K562 (cell line): ENCODE measurements around the gene HMG20B. TPM values are rescaled to one million over a fixed set of nuclear protein-coding genes. Genes with fewer than 3 reads are reported as not detected.
A peak's percentile ranks its signal among the peaks of the same experiment; 100 is the strongest.

ENCODE experiments used
- BRD9 ChIP-seq: fragments of 450-650 bp; IDR thresholded peaks from 2 replicates; pipeline ENCODE4 v1.6.1; 2018; ENCODE audit warnings: low read depth; ENCODE audit not compliant: partially characterized antibody
- CCNT2 ChIP-seq: IDR thresholded peaks from 2 replicates; pipeline ENCODE4 v1.6.1; 2011; ENCODE audit warnings: borderline replicate concordance, low read depth, mild to moderate bottlenecking, moderate library complexity, mixed read lengths, low read length; ENCODE audit not compliant: insufficient read length; ENCODE audit errors: extremely low read depth
- CREBBP ChIP-seq: IDR thresholded peaks from one replicate; pipeline ENCODE4 v1.6.1; 2012; ENCODE audit warnings: low read depth, mild to moderate bottlenecking, control low read depth, inconsistent platforms, low read length
- FOXA1 ChIP-seq: fragments of 450-650 bp; IDR thresholded peaks from 2 replicates; pipeline ENCODE4 v1.6.1; 2016; ENCODE audit warnings: mild to moderate bottlenecking, borderline replicate concordance
- HDAC1 ChIP-seq, 2 experiments: fragments of 450-650 bp; IDR thresholded peaks; 2 replicates each; pipeline ENCODE4 v1.6.1; 2016 to 2017; ENCODE audit warnings: inconsistent platforms in 1 of 2, mild to moderate bottlenecking in 1 of 2, moderate library complexity in 1 of 2
- IRF2 ChIP-seq: sonication (generic); formaldehyde crosslinking; IDR thresholded peaks from 2 replicates; pipeline ENCODE4 v1.8.1; 2022; ENCODE audit warnings: mild to moderate bottlenecking, missing genetic modification reagents
- JUN ChIP-seq, 2 experiments: sonication (generic) in 1 of 2; formaldehyde crosslinking in 1 of 2; IDR thresholded peaks; 2 replicates each; pipeline versions ENCODE4 v1.6.1 to v1.8.0; 2012 to 2022; ENCODE audit warnings: borderline replicate concordance in 2 of 2, mild to moderate bottlenecking in 2 of 2, improper control_type of control experiment in 1 of 2, low read depth in 1 of 2, low read length in 1 of 2, missing genetic modification reagents in 1 of 2
- JUNB ChIP-seq: fragments of 450-650 bp; formaldehyde crosslinking; conservative IDR thresholded peaks from 2 replicates; pipeline ENCODE4 v1.4.0; 2020; ENCODE audit warnings: mild to moderate bottlenecking
- KDM4B ChIP-seq, 2 experiments: fragments of 450-650 bp in 1 of 2; sonication (generic) in 1 of 2; IDR thresholded peaks; 2 replicates each; pipeline ENCODE4 v1.6.1; 2016 to 2017; ENCODE audit warnings: borderline replicate concordance in 2 of 2, antibody characterized with exemption in 1 of 2, low read depth in 1 of 2, mild to moderate bottlenecking in 1 of 2
- KLF10 ChIP-seq: fragments of 250-450 bp; sonication (Bioruptor Pico); IDR thresholded peaks from 2 replicates; pipeline ENCODE4 v1.6.1; 2021; ENCODE audit warnings: matching md5 sums
- MYBL2 ChIP-seq, 2 experiments: fragments of 450-650 bp in 1 of 2; sonication (generic) in 1 of 2; formaldehyde crosslinking in 1 of 2; IDR thresholded peaks; 2 replicates each; pipeline versions ENCODE4 v1.6.1 to v1.8.1; 2017 to 2022; ENCODE audit warnings: borderline replicate concordance in 1 of 2, inconsistent platforms in 1 of 2, low read depth in 1 of 2, mild to moderate bottlenecking in 1 of 2, missing genetic modification reagents in 1 of 2, moderate library complexity in 1 of 2
- NFIC ChIP-seq: fragments of 450-650 bp; IDR thresholded peaks from 2 replicates; pipeline ENCODE4 v1.6.1; 2017; ENCODE audit warnings: mild to moderate bottlenecking, inconsistent platforms
- NFXL1 ChIP-seq: fragments of 450-650 bp; formaldehyde crosslinking; IDR thresholded peaks from 2 replicates; pipeline ENCODE4 v1.4.0; 2021; ENCODE audit warnings: mild to moderate bottlenecking
- NR2C1 ChIP-seq, 2 experiments: fragments of 450-650 bp; IDR thresholded peaks; 2 replicates each; pipeline ENCODE4 v1.6.1; 2017; ENCODE audit warnings: mild to moderate bottlenecking in 2 of 2, antibody characterized with exemption in 1 of 2, inconsistent platforms in 1 of 2, missing compliant biosample characterization in 1 of 2, missing genetic modification characterization in 1 of 2
- PHF20 ChIP-seq: fragments of 450-650 bp; IDR thresholded peaks from 2 replicates; pipeline ENCODE4 v1.6.1; 2018; ENCODE audit not compliant: partially characterized antibody
- PRMT5 ChIP-seq: sonication (generic); formaldehyde crosslinking; IDR thresholded peaks from 2 replicates; pipeline ENCODE4 v1.5.0; 2020; ENCODE audit warnings: missing genetic modification reagents
- RHOXF2B ChIP-seq: fragments of 250-450 bp; sonication (Bioruptor Pico); conservative IDR thresholded peaks from 2 replicates; pipeline ENCODE4 v1.5.1; 2021
- SIN3B ChIP-seq: fragments of 450-650 bp; IDR thresholded peaks from 2 replicates; pipeline ENCODE4 v1.6.1; 2017; ENCODE audit warnings: low read depth, mild to moderate bottlenecking, moderate library complexity
- TSC22D4 ChIP-seq: fragments of 450-650 bp; IDR thresholded peaks from 2 replicates; pipeline ENCODE4 v1.6.1; 2016; ENCODE audit warnings: missing genetic modification characterization, missing biosample characterization, control low read depth
- ZC3H8 ChIP-seq: fragments of 450-650 bp; IDR thresholded peaks from 2 replicates; pipeline ENCODE4 v1.6.1; 2017
- ZNF384 ChIP-seq: IDR thresholded peaks from 2 replicates; pipeline ENCODE4 v1.6.1; 2012; ENCODE audit warnings: low read depth, low read length, improper control_type of control experiment
- polyA plus RNA-seq, 8 experiments: library from polyadenylated mRNA; depleted of rRNA in 4 of 8; stranded (reverse) in 5 of 8; unstranded in 3 of 8; fragments of >200 nt; fragmentation: Nextera tagmentation in 2 of 8; fragmentation: Illumina TruSeq in 1 of 8; extraction: Ambion mirVana in 2 of 8; extraction: Trizol in 1 of 8; gene quantifications; 2 replicates each; pipeline versions ENCODE4 v1.2.1 to v1.2.3, GENCODE V29; 2011 to 2014; ENCODE audit warnings: inconsistent platforms in 1 of 8, missing spikeins in 1 of 8
- total RNA-seq, 7 experiments: library from RNA; depleted of rRNA in 6 of 7; stranded (reverse); fragments of >200 nt in 6 of 7; fragmentation: Illumina TruSeq in 2 of 7; extraction: Trizol in 2 of 7; gene quantifications; 2 replicates each; pipeline versions ENCODE4 v1.2.1 to v1.2.3, GENCODE V29; 2011 to 2021; ENCODE audit warnings: low replicate concordance in 1 of 7
- TF ChIP-seq, protein P1 (sequence below): fragments of 450-650 bp; IDR thresholded peaks from 2 replicates; pipeline ENCODE4 v1.6.1; 2018; ENCODE audit not compliant: partially characterized antibody
- TF ChIP-seq, protein P2 (sequence below): sonication (generic); formaldehyde crosslinking; IDR thresholded peaks from 2 replicates; pipeline ENCODE4 v1.9.0; 2022; ENCODE audit warnings: mild to moderate bottlenecking, missing genetic modification reagents
- TF ChIP-seq, protein P3 (sequence below): fragments of 450-650 bp; IDR thresholded peaks from 2 replicates; pipeline ENCODE4 v1.6.1; 2016; ENCODE audit warnings: borderline replicate concordance

Gene HMG20B
- total and polyA plus RNA-seq, 9 of the 15 experiments (the other 6 are each of a cell fraction or from before 2014, with no cell fraction given) = 0.35 to 172 (median 38.6) TPM

DNA sequence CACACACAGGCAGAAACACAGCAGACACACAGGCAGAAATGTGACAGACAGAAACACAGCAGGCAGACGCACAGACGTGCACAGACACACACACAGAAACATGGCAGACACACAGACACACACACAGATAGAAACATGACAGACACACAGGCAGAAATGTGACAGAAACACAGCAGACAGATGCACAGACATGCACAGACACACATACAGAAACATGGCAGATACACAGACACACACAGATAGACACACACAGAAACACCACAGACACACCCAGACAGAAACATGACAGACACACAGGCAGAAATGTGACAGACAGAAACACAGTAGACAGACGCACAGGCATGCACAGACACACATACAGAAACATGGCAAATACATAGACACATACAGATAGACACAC, 32.6 kb downstream of the HMG20B start (continued):
- TF ChIP-seq BRD9 = no peak
- no peak for TF ChIP-seq ZNF384
- TF ChIP-seq ZC3H8 = 0 out of 2 replicates have a peak, but pooled peaks have one; percentile 50
- no peak for TF ChIP-seq KLF10 (CRISPR knock-in tag)
- TF ChIP-seq RHOXF2B (CRISPR knock-in tag) = no peak
- TF ChIP-seq KDM4B (IDR thresholded peaks at IDR 0.05; ENCODE audit: borderline replicate concordance in 2 of 2, low read depth in 1 of 2) = no peak
- TF ChIP-seq JUN (IDR thresholded peaks at IDR 0.05; ENCODE audit: borderline replicate concordance, low read depth, low read length) = no peak
- no peak; the same call in 1 of the 2 replicates for TF ChIP-seq JUN (CRISPR knock-in tag; IDR thresholded peaks at IDR 0.05; ENCODE audit: borderline replicate concordance)
- TF ChIP-seq CCNT2 = no peak
- no peak for TF ChIP-seq JUNB (CRISPR knock-in tag)
- TF ChIP-seq IRF2 (CRISPR knock-in tag) = no peak
- TF ChIP-seq, protein P1, sequence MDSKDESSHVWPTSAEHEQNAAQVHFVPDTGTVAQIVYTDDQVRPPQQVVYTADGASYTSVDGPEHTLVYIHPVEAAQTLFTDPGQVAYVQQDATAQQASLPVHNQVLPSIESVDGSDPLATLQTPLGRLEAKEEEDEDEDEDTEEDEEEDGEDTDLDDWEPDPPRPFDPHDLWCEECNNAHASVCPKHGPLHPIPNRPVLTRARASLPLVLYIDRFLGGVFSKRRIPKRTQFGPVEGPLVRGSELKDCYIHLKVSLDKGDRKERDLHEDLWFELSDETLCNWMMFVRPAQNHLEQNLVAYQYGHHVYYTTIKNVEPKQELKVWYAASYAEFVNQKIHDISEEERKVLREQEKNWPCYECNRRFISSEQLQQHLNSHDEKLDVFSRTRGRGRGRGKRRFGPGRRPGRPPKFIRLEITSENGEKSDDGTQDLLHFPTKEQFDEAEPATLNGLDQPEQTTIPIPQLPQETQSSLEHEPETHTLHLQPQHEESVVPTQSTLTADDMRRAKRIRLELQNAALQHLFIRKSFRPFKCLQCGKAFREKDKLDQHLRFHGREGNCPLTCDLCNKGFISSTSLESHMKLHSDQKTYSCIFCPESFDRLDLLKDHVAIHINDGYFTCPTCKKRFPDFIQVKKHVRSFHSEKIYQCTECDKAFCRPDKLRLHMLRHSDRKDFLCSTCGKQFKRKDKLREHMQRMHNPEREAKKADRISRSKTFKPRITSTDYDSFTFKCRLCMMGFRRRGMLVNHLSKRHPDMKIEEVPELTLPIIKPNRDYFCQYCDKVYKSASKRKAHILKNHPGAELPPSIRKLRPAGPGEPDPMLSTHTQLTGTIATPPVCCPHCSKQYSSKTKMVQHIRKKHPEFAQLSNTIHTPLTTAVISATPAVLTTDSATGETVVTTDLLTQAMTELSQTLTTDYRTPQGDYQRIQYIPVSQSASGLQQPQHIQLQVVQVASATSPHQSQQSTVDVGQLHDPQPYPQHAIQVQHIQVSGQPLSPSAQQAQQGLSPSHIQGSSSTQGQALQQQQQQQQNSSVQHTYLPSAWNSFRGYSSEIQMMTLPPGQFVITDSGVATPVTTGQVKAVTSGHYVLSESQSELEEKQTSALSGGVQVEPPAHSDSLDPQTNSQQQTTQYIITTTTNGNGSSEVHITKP = no peak
- TF ChIP-seq MYBL2 (IDR thresholded peaks at IDR 0.05; ENCODE audit: low read depth) = no peak
- no peak for TF ChIP-seq MYBL2 (CRISPR knock-in tag; IDR thresholded peaks at IDR 0.05; ENCODE audit: borderline replicate concordance)
- no peak for TF ChIP-seq NFIC
- TF ChIP-seq HDAC1 (IDR thresholded peaks at IDR 0.05) = peak in 1 of 2 experiments; percentile 55; a peak in 1 of 4 replicates
- no peak for TF ChIP-seq FOXA1
- TF ChIP-seq PRMT5 = no peak
- no peak for TF ChIP-seq NR2C1 (IDR thresholded peaks at IDR 0.05)
- no peak for TF ChIP-seq NR2C1 (tag; IDR thresholded peaks at IDR 0.05)
- TF ChIP-seq NFXL1 = no peak
- TF ChIP-seq CREBBP = no peak
- TF ChIP-seq SIN3B = no peak
- TF ChIP-seq, protein P2, sequence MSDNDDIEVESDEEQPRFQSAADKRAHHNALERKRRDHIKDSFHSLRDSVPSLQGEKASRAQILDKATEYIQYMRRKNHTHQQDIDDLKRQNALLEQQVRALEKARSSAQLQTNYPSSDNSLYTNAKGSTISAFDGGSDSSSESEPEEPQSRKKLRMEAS (CRISPR knock-in tag) = no peak
- peak; percentile 52 for TF ChIP-seq PHF20
- TF ChIP-seq, protein P3, sequence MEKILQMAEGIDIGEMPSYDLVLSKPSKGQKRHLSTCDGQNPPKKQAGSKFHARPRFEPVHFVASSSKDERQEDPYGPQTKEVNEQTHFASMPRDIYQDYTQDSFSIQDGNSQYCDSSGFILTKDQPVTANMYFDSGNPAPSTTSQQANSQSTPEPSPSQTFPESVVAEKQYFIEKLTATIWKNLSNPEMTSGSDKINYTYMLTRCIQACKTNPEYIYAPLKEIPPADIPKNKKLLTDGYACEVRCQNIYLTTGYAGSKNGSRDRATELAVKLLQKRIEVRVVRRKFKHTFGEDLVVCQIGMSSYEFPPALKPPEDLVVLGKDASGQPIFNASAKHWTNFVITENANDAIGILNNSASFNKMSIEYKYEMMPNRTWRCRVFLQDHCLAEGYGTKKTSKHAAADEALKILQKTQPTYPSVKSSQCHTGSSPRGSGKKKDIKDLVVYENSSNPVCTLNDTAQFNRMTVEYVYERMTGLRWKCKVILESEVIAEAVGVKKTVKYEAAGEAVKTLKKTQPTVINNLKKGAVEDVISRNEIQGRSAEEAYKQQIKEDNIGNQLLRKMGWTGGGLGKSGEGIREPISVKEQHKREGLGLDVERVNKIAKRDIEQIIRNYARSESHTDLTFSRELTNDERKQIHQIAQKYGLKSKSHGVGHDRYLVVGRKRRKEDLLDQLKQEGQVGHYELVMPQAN = peak; percentile 71
- TF ChIP-seq TSC22D4 (tag) = peak; percentile 66; the same call in 1 of the 2 replicates
